H1 (cell line): ENCODE data around the gene SERPINF2. TPM values are rescaled to one million over a fixed set of nuclear protein-coding genes. Genes with fewer than 3 reads are reported as not detected.

Experiments used
- CTCF ChIA-PET: fragments of 300-600 bp; sonication (Branson Sonifier 250); formaldehyde crosslinking; loops from one replicate; lab custom pipeline; 2021; ENCODE audit not compliant: partially characterized antibody; lab: Charles Lee
- POLR2A ChIA-PET: fragments of 300-600 bp; sonication (Branson Sonifier 250); formaldehyde crosslinking; loops from one replicate; lab custom pipeline; 2021; ENCODE audit warnings: inconsistent platforms; ENCODE audit not compliant: partially characterized antibody; lab: Charles Lee
- DNase-seq, 2 experiments: peaks; one replicate each; pipeline versions ENCODE4 v3.0.0 to v3.0.0-alpha.2; 2010 to 2022; ENCODE audit warnings: low spot score in 2 of 2, low read depth in 1 of 2, mixed read lengths in 1 of 2
- FAIRE-seq: peaks from 2 replicates; lab custom pipeline; 2011; peaks lifted over from hg19 to GRCh38; lab: Jason Lieb, UNC
- H2AFZ ChIP-seq: 2 replicates; pipeline ENCODE4 v1.8.1; 2012; ENCODE audit warnings: low read length, inconsistent platforms
- H2AK5ac ChIP-seq: 2 replicates; pipeline ENCODE4 v1.6.1; 2013; ENCODE audit warnings: low read depth, low read length
- H2BK120ac ChIP-seq: replicated peaks from 2 replicates; pipeline ENCODE3; 2013; ENCODE audit warnings: low read depth, low read length, inconsistent platforms
- H2BK12ac ChIP-seq: 2 replicates; pipeline ENCODE4 v1.6.1; 2013; ENCODE audit warnings: low read depth, low read length
- H2BK15ac ChIP-seq: 2 replicates; pipeline ENCODE4 v1.6.1; 2013; ENCODE audit warnings: low read length
- H2BK20ac ChIP-seq: 2 replicates; pipeline ENCODE4 v1.6.1; 2013; ENCODE audit warnings: low read length
- H2BK5ac ChIP-seq: 2 replicates; pipeline ENCODE4 v1.6.1; 2013; ENCODE audit warnings: low read depth, low read length
- H3K14ac ChIP-seq: 2 replicates; pipeline ENCODE4 v1.6.1; 2013; ENCODE audit warnings: inconsistent platforms; ENCODE audit not compliant: insufficient read length
- H3K18ac ChIP-seq: 2 replicates; pipeline ENCODE4 v1.6.1; 2013; ENCODE audit warnings: low read length; ENCODE audit errors: extremely low read depth
- H3K23ac ChIP-seq: 2 replicates; pipeline ENCODE4 v1.6.1; 2013; ENCODE audit warnings: inconsistent platforms; ENCODE audit not compliant: insufficient read length
- H3K23me2 ChIP-seq: 2 replicates; pipeline ENCODE4 v1.6.1; 2013; ENCODE audit warnings: low read depth, low read length
- H3K27ac ChIP-seq: 2 replicates; pipeline ENCODE4 v1.6.1; 2011; ENCODE audit warnings: low read depth, low read length, inconsistent platforms
- H3K27me3 ChIP-seq, 4 experiments: replicated peaks in 1 of 4; 1 replicate in 1 of 4; 2 replicates in 3 of 4; pipeline versions ENCODE4 v1.6.1 to v1.8.1; 2011 to 2013; ENCODE audit warnings: low read length in 3 of 4, mild to moderate bottlenecking in 3 of 4, inconsistent platforms in 2 of 4, mixed read lengths in 2 of 4, moderate library complexity in 1 of 4; ENCODE audit not compliant: control insufficient read depth in 3 of 4, insufficient read depth in 3 of 4; ENCODE audit errors: extremely low read depth in 1 of 4
- H3K36me3 ChIP-seq, 4 experiments: 2 replicates each; pipeline versions ENCODE4 v1.6.1 to v1.8.1; 2011 to 2013; ENCODE audit warnings: mild to moderate bottlenecking in 4 of 4, low read length in 3 of 4, moderate library complexity in 2 of 4, control low read depth in 1 of 4, inconsistent platforms in 1 of 4; ENCODE audit not compliant: insufficient read depth in 4 of 4, control insufficient read depth in 2 of 4
- H3K4ac ChIP-seq: replicated peaks from 2 replicates; pipeline ENCODE3; 2013; ENCODE audit warnings: low read length, low read depth, mixed read lengths, inconsistent platforms; ENCODE audit not compliant: insufficient read length
- H3K4me1 ChIP-seq, 4 experiments: replicated peaks in 1 of 4; 1 replicate in 1 of 4; 2 replicates in 3 of 4; pipeline versions ENCODE4 v1.6.1 to v1.8.1; 2011 to 2013; ENCODE audit warnings: low read length in 3 of 4, inconsistent platforms in 2 of 4, mixed read lengths in 1 of 4; ENCODE audit not compliant: insufficient read depth in 4 of 4, control insufficient read depth in 3 of 4
- H3K4me2 ChIP-seq, 2 experiments: 2 replicates each; pipeline versions ENCODE4 v1.6.1 to v1.8.1; 2011 to 2013; ENCODE audit warnings: low read depth in 2 of 2, low read length in 2 of 2, control low read depth in 1 of 2, inconsistent platforms in 1 of 2, mild to moderate bottlenecking in 1 of 2; ENCODE audit not compliant: insufficient read depth in 1 of 2
- H3K4me3 ChIP-seq, 4 experiments: fragments of 200-600, 300-600 bp in 1 of 4; sonication (generic), shearing (Covaris generic), sonication (Bioruptor Twin) in 1 of 4; 2 replicates each; pipeline versions ENCODE4 v1.5.1 to v1.8.1; 2011 to 2016; ENCODE audit warnings: low read length in 4 of 4, low read depth in 3 of 4, control low read depth in 2 of 4, inconsistent platforms in 2 of 4, mild to moderate bottlenecking in 2 of 4, mixed read lengths in 1 of 4, moderate library complexity in 1 of 4; ENCODE audit not compliant: insufficient read depth in 2 of 4; ENCODE audit errors: extremely low read depth in 1 of 4
- H3K56ac ChIP-seq: replicated peaks from 2 replicates; pipeline ENCODE3; 2013; ENCODE audit warnings: low read depth, mild to moderate bottlenecking, mixed read lengths, low read length, inconsistent platforms; ENCODE audit not compliant: insufficient read length
- H3K79me1 ChIP-seq: 2 replicates; pipeline ENCODE4 v1.6.1; 2013; ENCODE audit warnings: low read depth, low read length, control low read depth
- H3K79me2 ChIP-seq, 2 experiments: 2 replicates each; pipeline versions ENCODE4 v1.6.1 to v1.8.1; 2012 to 2013; ENCODE audit warnings: low read length in 2 of 2, mild to moderate bottlenecking in 2 of 2, inconsistent platforms in 1 of 2; ENCODE audit not compliant: insufficient read depth in 2 of 2, control insufficient read depth in 1 of 2
- H3K9ac ChIP-seq, 4 experiments: replicated peaks in 1 of 4; 1 replicate in 1 of 4; 2 replicates in 3 of 4; pipeline versions ENCODE4 v1.6.1 to v1.8.1; 2011 to 2013; ENCODE audit warnings: low read depth in 3 of 4, low read length in 3 of 4, control low read depth in 2 of 4, mild to moderate bottlenecking in 2 of 4, moderate library complexity in 2 of 4, inconsistent platforms in 1 of 4; ENCODE audit errors: extremely low read depth in 1 of 4
- H3K9me3 ChIP-seq, 2 experiments: 2 replicates each; pipeline versions ENCODE4 v1.6.1 to v1.8.1; 2012 to 2013; ENCODE audit warnings: mild to moderate bottlenecking in 2 of 2, moderate library complexity in 2 of 2, control low read depth in 1 of 2, inconsistent platforms in 1 of 2, low read depth in 1 of 2, low read length in 1 of 2, mixed read lengths in 1 of 2; ENCODE audit not compliant: insufficient read depth in 2 of 2
- H4K20me1 ChIP-seq, 2 experiments: replicated peaks in 1 of 2; 2 replicates each; pipeline versions ENCODE3 to v1.8.1; 2011 to 2013; ENCODE audit warnings: inconsistent platforms in 2 of 2, low read length in 2 of 2, mild to moderate bottlenecking in 1 of 2; ENCODE audit not compliant: insufficient read depth in 2 of 2, control insufficient read depth in 1 of 2
- H4K5ac ChIP-seq: 2 replicates; pipeline ENCODE4 v1.6.1; 2013; ENCODE audit warnings: low read length, low read depth, mixed read lengths, inconsistent platforms; ENCODE audit not compliant: insufficient read length
- H4K8ac ChIP-seq: 2 replicates; pipeline ENCODE4 v1.8.0; 2013; ENCODE audit warnings: mild to moderate bottlenecking, moderate library complexity, low read length, inconsistent platforms; ENCODE audit not compliant: insufficient read depth; ENCODE audit errors: extremely low read depth
- H4K91ac ChIP-seq: replicated peaks from 2 replicates; pipeline ENCODE3; 2013; ENCODE audit warnings: low read length, mixed read lengths, inconsistent platforms; ENCODE audit not compliant: insufficient read length
- BACH1 ChIP-seq: IDR thresholded peaks from 2 replicates; pipeline ENCODE4 v1.6.1; 2012; ENCODE audit warnings: low read length, improper control_type of control experiment
- CREB1 ChIP-seq: IDR thresholded peaks from 2 replicates; pipeline ENCODE4 v1.6.1; 2012; ENCODE audit warnings: inconsistent platforms
- CTBP2 ChIP-seq: IDR thresholded peaks from 2 replicates; pipeline ENCODE4 v1.7.0; 2011; ENCODE audit warnings: borderline replicate concordance, mild to moderate bottlenecking, moderate library complexity, mixed read lengths, low read length; ENCODE audit not compliant: insufficient read depth, insufficient read length
- EGR1 ChIP-seq: IDR thresholded peaks from 2 replicates; pipeline ENCODE4 v1.6.1; 2011; ENCODE audit warnings: low read depth, low read length, borderline replicate concordance
- HDAC2 ChIP-seq, 2 experiments: fragments of 300-600 bp in 1 of 2; sonication (generic) in 1 of 2; IDR thresholded peaks; 2 replicates each; pipeline ENCODE4 v1.6.1; 2011 to 2012; ENCODE audit warnings: low read depth in 2 of 2, low read length in 2 of 2, mild to moderate bottlenecking in 2 of 2, moderate library complexity in 2 of 2, borderline replicate concordance in 1 of 2, inconsistent platforms in 1 of 2
- NRF1 ChIP-seq: IDR thresholded peaks from 2 replicates; pipeline ENCODE4 v1.6.1; 2011; ENCODE audit warnings: mild to moderate bottlenecking, low read depth, low read length, improper control_type of control experiment
- PHF8 ChIP-seq: fragments of 200-600 bp; sonication (generic); conservative IDR thresholded peaks from 2 replicates; pipeline ENCODE4 v1.7.1; 2012; ENCODE audit warnings: low read depth, mild to moderate bottlenecking, inconsistent platforms, low read length, moderate library complexity
- SAP30 ChIP-seq: fragments of 300-600 bp; sonication (generic); IDR thresholded peaks from 2 replicates; pipeline ENCODE4 v1.7.1; 2012; ENCODE audit warnings: low read length, moderate library complexity, mild to moderate bottlenecking, inconsistent platforms; ENCODE audit not compliant: insufficient read depth, insufficient replicate concordance
- SP4 ChIP-seq: IDR thresholded peaks from 2 replicates; pipeline ENCODE4 v1.6.1; 2012; ENCODE audit warnings: low read length, inconsistent platforms
- SUZ12 ChIP-seq: fragments of 200-600 bp; sonication (generic); IDR thresholded peaks from 2 replicates; pipeline ENCODE4 v1.6.1; 2012; ENCODE audit warnings: mild to moderate bottlenecking, inconsistent platforms, low read length, moderate library complexity, mixed read lengths
- TAF7 ChIP-seq: optimal IDR thresholded peaks from 2 replicates; pipeline ENCODE3; 2011; ENCODE audit warnings: low read depth, mild to moderate bottlenecking, inconsistent platforms, low read length, moderate library complexity, borderline replicate concordance
- ZNF274 ChIP-seq: IDR thresholded peaks from 2 replicates; pipeline ENCODE4 v1.7.0; 2012; ENCODE audit warnings: low read length, borderline replicate concordance; ENCODE audit errors: extremely low read depth
- WGBS, 2 experiments: shearing (Covaris generic) in 1 of 2; methylation state at CpG; one replicate each; pipeline versions ENCODE4 v1.1.6 to v1.1.7; 2013 to 2015; ENCODE audit warnings: low lambda C conversion rate in 2 of 2, mixed read lengths in 2 of 2, inconsistent platforms in 1 of 2, low coverage in 1 of 2, missing lambda C conversion rate in 1 of 2; ENCODE audit not compliant: insufficient replicate concordance in 2 of 2, insufficient coverage in 1 of 2, insufficient read length in 1 of 2; ENCODE audit errors: extremely low coverage in 1 of 2, missing lambda C conversion rate in 1 of 2; 5-methylcytosine and 5-hydroxymethylcytosine counted together
- polyA plus RNA-seq, 7 experiments: library from polyadenylated mRNA; depleted of rRNA in 3 of 7; stranded (reverse) in 5 of 7; unstranded in 2 of 7; fragments of >200 nt in 5 of 7; fragments of 200-250 nt in 2 of 7; gene quantifications; 1 replicate in 5 of 7; 2 replicates in 1 of 7; 4 replicates in 1 of 7; pipeline versions ENCODE4 v1.2.1 to v1.2.3, GENCODE V29; 2011 to 2013; ENCODE audit warnings: missing spikeins in 2 of 7, mixed read lengths in 2 of 7
- total RNA-seq: library from RNA; stranded (reverse); fragmentation: NEBNext Ultra II Directional; extraction: Animal tissue kit (Norgen Biotek cat#: 25700); gene quantifications from 2 replicates; pipeline ENCODE4 v1.2.1, GENCODE V29; 2021

The SERPINF2 gene
- total and polyA plus RNA-seq, 2 of the 8 experiments (the other 6 are each of a cell fraction or from before 2014, with no cell fraction given): 1.8 to 3.2 TPM

- Histone ChIP-seq H3K4me3 (no peak overlapping the region), H3K36me3 (no peaks in the 10 kb centered on the region; a peak in 3 of 8 replicates), H3K18ac (no peak overlapping the region), H4K91ac (no peak overlapping the region), H2BK5ac (no peak overlapping the region), H3K9me3 (no peaks in the 10 kb centered on the region), H4K20me1 (peaks cover 0 to 7% of the 10 kb centered on the region in 2 experiments), H3K4me1 (peaks cover 0 to 5% (median 3%) of the 10 kb centered on the region in 4 experiments; a peak in 5 of 7 replicates), H3K9ac (no peak overlapping the region), H2AFZ (no peak overlapping the region), H2BK120ac (no peak overlapping the region), H2BK15ac (no peak overlapping the region), H3K79me1 (peaks cover 4% of the 10 kb centered on the region; the same call in 1 of the 2 replicates), H3K56ac (no peak overlapping the region), H3K23ac (no peak overlapping the region), H3K4me2 (no peak overlapping the region), H2BK12ac (no peak overlapping the region), H3K23me2 (peaks cover 8% of the 10 kb centered on the region; the same call in 1 of the 2 replicates), H3K4ac (no peak overlapping the region), H3K27ac (no peak overlapping the region), H2BK20ac (no peak overlapping the region), H3K14ac (no peak overlapping the region), H3K79me2 (no peaks in the 10 kb centered on the region; a peak in 1 of 4 replicates), H2AK5ac (no peak overlapping the region), H4K8ac (no peak overlapping the region), H3K27me3 (0 out of 7 replicates have a peak, but pooled peaks cover 0 to 2% (median 0%) of the 10 kb centered on the region in 4 experiments), H4K5ac (no peak overlapping the region)
- ChIA-PET POLR2A (interaction anchor here (0.7 to 4.2 kb wide), 4 partner anchors 9 to 34 kb away, joined by 3 to 16 read pairs (median 6); partner anchors contain the start of gene SERPINF1), CTCF (interaction anchor here (0.7 to 7.1 kb wide), 12 partner anchors 7 to 136 kb away, joined by 3 to 34 read pairs (median 3); no protein-coding TSS in a partner anchor)
- DNase-seq (no peak), FAIRE-seq (no peak)
- WGBS, 2 experiments: 91% methylated on average over 27 of the region's 28 CpGs; no CpG with 5 or more reads in 1 of the 2 experiments
- TF ChIP-seq CREB1 (no peak), ZNF274 (no peak), TAF7 (no peak), CTBP2 (no peak), HDAC2 (IDR thresholded peaks at IDR 0.05; ENCODE audit: borderline replicate concordance in 1 of 2, low read depth in 2 of 2, low read length in 2 of 2) (no peak), SP4 (no peak), PHF8 (no peak), NRF1 (no peak), EGR1 (no peak), BACH1 (no peak), SUZ12 (no peak), SAP30 (no peak)
Observed at GRCh38 chr17:1727876-1728630, 14.6 kb upstream of the SERPINF2 start.
